Activated naive CD4-positive, alpha-beta T cell treated with Interleukin-2 at 50 U/mL for 16 hours (primary cell): Measurements from ENCODE around the gene UBE2O.
"Not testable (repeated sequence)": the region's sequence is repeated elsewhere in the genome, so short reads cannot be mapped to it uniquely, and the experiment has no call there.

ENCODE experiments used
- DNase-seq: peaks from one replicate; pipeline ENCODE4 v3.0.0-alpha.2; 2020

Gene UBE2O

GRCh38 chr17:76366247-76366646 is 86.7 kb downstream of the UBE2O start:
- no peak for DNase-seq

GRCh38 chr17:76365256-76365903 is 87.6 kb downstream of the UBE2O start:
- DNase-seq, result no peak

- no peak for DNase-seq
Measured at GRCh38 chr17:76363107-76363842, 89.7 kb downstream of the UBE2O start.

GRCh38 chr17:76360461-76360860 is 92.5 kb downstream of the UBE2O start:
- DNase-seq, result no peak

GRCh38 chr17:76359776-76360175 is 93.2 kb downstream of the UBE2O start:
- DNase-seq, result not testable (repeated sequence)

- no peak for DNase-seq
Measured at GRCh38 chr17:76359375-76359774, 93.6 kb downstream of the UBE2O start.

GRCh38 chr17:76357597-76358158 is 95.3 kb downstream of the UBE2O start:
- no peak for DNase-seq

GRCh38 chr17:76356803-76357456 is 96.0 kb downstream of the UBE2O start:
- DNase-seq, result no peak

GRCh38 chr17:76354747-76355310 is 98.1 kb downstream of the UBE2O start:
- no peak for DNase-seq

- DNase-seq, result no peak
Measured at GRCh38 chr17:76354317-76354729, 98.6 kb downstream of the UBE2O start.

- DNase-seq, result peak; percentile 85
Measured at GRCh38 chr17:76353599-76354316, 99.2 kb downstream of the UBE2O start, which contains the start of gene PRPSAP1. PRPSAP1 (minus strand) TSS chr17:76353916; CDS start chr17:76353703, 213 bp downstream.

- no peak for DNase-seq
Measured at GRCh38 chr17:76353004-76353598, 99.9 kb downstream of the UBE2O start.

GRCh38 chr17:76351526-76352071 is 101.4 kb downstream of the UBE2O start:
- DNase-seq, result no peak

- DNase-seq, result no peak
Measured at GRCh38 chr17:76350463-76350862, 102.5 kb downstream of the UBE2O start.

- not testable (repeated sequence) for DNase-seq
Measured at GRCh38 chr17:76346936-76347335, 106.0 kb downstream of the UBE2O start.

GRCh38 chr17:76345377-76345974 is 107.5 kb downstream of the UBE2O start:
- DNase-seq, result no peak

- DNase-seq, result no peak
Measured at GRCh38 chr17:76343106-76343505, 109.8 kb downstream of the UBE2O start.

GRCh38 chr17:76341301-76341700 is 111.7 kb downstream of the UBE2O start:
- DNase-seq, result no peak
